Nucleus accumbens (tissue), 56 donors: ENCODE results near the gene CDC14A.

Experiments used
- DNase-seq, 56 donors: peaks; one replicate each; lab custom pipeline; 2025; lab: John Stamatoyannopoulos, UW

Gene CDC14A

DNA sequence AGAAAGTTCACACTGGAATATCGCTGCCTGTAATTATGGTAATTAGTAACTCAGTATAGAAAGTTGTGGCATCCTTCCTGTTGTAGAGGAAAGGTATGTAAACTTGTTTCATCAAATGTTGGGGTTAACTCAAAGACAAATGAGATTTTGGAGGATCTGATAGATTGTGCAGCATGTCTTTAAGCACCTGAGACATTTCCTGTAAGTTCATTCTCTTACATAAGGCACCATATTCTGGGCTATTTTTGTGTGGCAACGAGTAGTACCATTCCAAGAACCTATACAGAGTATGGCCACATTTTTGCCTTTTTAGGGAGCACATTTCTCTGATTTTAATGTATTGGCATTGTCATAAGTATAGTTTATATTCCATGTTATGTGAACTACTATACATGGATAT lies 88.8 kb downstream of the CDC14A start:
- DNase-seq = no peak

DNA sequence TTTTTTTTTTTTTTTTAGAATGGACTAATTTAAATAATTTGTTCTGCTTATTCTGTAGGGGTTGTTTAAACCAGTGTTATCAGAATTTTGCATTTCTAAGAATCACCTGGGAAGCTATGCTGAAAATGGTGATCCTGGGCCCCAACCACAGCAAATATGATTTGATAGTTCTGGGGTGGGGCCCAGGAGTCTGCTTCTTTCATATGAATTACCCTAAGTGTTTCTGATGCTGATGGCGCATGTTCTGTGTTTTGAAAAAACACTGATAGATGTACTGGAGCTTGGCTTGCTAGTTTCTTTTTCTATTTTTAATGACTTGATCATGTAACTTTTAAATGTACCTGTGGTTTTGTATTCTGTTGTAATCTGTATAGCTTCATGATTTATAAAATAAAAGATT lies 89.3 kb downstream of the CDC14A start:
- no peak for DNase-seq

DNA sequence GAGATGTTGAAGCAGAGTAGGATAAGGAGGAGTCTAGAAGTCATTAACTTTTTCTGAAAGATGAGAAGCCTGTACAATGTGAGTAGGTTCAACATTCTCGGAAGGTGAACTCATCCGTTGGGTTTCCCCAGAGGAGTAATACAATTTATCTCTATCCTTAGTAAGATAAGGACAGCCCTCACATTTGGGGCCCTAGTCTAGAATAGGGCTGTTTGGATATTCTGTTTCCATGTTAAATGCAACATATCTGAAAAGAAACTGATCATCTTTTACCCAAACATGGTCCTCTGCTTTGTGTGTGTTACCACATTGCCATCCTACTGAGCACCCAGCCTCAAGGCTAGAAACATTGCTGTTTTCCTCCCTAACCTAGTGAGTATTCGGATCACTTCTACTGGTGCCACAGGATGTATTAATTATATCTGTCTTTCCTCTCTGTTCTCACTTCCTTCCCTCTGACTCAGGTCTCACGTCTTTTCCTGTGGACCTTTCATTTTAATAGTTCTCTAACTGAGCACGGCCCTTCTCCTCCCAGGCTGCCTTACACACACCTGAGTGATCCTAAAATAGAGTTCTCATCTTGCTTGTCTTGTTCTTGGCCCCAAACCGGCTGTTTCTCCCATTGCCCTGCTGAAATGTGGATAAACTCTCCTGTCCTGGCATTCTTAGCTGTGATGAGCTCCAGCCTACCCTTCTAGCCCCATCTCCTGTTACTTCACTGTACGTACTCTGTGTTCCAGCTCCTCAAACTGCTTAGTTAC lies 91.7 kb downstream of the CDC14A start:
- DNase-seq = no peak

DNA sequence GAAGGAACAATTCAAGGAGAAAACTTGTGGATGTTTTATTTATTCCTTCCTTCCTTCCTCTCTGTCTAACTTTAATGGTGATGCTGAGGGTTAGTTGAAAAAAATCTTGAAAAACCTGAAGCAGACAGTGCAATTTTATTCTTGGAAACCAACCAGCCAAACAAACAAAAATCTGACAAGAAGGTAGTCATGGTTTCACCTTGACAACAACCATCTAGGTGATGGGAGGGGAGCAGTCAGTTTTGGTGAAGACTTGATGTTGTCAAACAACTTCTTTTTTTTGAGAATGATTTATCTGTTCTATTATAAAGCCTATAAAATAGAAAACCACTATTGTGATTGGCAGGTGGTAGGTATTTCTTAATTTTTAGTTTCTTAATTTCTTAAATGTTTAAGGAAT lies 93.3 kb downstream of the CDC14A start:
- no peak for DNase-seq

DNA sequence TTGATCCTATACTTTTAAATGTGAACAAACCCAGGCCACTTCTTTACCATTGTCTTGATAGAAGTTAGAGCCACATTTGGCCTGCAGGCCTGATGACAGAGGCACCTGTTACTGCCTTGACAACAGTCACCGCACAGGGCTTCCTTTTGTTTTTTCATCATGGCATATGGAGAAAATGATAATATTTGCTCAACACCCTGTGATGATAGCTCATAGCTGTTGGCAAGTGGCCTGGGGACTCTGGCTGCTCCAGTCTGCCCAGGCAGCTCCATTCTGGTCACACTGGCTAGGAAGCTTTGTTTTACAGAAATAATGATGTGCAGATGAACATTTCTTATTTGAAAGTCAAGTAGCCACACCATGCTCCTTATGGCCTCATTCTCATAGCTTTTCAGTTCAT lies 96.1 kb downstream of the CDC14A start:
- no peak for DNase-seq

DNA sequence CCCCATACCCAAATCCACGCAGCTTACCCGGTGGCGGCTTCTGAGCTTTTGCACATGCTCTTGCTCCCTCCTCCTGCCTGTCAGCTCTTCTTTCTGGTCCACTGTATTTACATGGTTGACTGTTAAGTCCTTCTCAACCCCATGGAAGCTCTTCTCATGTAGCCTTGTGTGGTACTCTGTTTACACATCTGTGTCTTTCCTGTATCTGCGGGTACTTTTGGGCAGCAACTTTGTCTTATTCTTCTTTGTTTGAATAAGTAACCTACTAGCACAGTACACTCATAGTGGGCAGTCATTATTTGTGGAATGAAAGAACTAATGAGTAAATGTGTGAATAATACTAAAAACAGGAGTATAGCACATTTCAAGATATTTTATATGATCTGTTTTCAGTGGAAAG lies 97.2 kb downstream of the CDC14A start:
- DNase-seq = no peak

DNA sequence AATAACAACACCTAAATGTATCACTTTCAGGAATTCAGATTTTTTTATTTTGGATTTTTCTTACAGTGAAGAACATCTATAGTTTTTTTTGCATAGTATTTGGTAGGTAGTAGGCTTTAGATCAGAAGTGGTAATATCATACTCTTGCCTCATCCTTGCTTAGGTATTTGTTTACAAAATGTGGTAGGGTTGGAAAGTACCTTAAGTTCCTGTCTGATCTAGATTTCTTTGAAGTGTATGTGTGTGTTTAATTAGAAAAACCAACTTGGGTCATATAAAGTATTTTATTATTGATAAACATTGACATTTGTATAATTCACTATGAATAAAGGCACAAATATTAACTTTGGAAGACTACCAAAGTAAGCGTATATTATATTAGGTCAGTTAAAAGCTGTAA lies 100.3 kb downstream of the CDC14A start:
- DNase-seq = no peak

DNA sequence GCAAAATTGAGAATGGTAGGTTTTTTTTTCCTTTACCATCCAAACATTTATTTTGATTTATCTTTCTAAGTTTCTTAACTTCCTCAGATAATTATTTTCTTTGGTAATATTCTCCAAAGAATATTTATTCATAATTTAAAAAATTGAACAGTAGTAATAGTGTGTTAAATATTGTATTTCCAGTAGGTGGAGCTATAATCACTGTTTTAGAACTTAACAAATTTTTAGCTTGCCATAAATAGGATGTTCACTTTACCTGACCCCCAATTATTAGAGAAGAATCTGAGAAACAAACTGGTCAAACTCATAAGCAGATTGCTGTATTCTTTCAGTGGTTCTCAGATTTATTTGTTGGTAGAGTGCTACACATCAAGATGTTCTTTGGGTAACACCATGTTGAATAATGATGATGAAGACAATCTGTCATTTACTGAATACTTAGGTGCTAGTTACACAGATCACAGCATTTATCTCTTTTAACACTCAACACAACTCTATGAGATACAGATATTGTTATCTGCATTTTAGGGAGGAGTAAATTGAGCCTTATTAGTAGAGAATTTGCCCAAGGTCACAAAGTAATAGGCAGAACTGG lies 103.3 kb downstream of the CDC14A start:
- DNase-seq = no peak

DNA sequence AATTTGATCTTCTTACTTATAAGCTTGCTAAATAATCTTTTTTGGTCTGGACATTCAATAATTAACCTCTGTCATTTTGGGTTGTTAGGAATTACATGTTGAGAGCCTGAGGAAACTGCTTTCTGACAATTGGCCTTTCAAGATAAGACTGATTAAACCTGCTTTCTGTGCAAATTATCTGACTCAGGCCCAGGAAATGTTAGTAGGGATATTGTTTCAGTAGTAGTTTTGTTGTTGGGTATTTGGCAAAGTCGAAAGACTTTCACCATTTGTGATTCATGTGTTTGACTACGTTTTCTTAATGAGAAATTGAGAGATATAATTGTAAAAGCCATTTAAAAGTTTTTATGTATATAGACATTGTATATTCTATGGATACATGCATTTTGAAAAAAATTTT lies 104.6 kb downstream of the CDC14A start:
- DNase-seq = no peak

DNA sequence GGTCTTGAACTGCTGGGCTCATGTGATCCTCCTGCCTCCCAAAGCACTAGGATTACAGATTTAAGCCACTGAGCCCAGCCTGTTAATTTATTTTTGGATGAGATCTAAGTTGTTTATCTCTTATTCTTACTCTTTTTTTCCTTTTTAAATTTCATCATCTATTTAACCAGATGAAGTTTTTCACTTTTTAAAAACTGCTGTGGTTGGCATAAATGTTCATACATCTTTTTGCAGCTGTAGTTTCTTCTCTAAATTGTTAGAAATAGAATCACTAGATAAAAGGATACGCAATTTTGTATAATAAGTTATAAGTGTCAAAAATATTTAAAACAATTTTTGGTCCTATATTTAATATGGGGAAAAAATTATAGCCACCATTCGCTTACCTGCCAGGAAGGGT lies 105.4 kb downstream of the CDC14A start:
- DNase-seq = no peak

DNA sequence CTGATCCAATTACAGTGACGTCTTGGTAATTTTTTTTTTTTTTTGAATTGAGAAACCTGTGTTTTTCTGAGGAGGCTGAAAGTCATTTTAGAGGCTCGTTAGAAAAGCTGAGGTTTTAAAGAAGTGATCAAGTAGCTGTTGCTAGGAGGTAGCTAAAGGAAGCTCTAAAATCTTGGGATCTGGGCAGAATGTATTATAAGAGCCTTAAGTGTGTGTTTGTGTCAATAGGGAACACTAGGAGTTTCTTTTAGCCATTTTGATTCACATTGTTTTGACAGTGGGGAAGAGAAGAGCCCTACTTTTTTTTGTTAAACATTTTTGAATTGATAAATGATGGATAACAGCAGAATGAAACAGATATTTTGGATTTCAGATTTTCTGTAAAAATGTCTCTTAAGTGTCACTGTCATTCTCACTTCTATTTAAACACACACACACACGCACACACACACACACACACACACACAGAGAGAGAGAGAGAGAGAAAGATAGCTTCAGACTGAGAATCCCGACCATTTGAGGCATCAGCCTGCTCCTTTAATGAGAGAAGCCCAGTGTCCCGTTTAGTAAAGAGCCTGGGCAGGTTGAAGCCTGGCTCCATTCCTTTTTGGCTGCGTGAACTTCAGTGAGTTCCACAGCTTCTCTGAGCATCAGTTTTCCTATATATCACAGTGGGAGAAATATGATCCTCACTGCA lies 106.5 kb downstream of the CDC14A start:
- no peak for DNase-seq

DNA sequence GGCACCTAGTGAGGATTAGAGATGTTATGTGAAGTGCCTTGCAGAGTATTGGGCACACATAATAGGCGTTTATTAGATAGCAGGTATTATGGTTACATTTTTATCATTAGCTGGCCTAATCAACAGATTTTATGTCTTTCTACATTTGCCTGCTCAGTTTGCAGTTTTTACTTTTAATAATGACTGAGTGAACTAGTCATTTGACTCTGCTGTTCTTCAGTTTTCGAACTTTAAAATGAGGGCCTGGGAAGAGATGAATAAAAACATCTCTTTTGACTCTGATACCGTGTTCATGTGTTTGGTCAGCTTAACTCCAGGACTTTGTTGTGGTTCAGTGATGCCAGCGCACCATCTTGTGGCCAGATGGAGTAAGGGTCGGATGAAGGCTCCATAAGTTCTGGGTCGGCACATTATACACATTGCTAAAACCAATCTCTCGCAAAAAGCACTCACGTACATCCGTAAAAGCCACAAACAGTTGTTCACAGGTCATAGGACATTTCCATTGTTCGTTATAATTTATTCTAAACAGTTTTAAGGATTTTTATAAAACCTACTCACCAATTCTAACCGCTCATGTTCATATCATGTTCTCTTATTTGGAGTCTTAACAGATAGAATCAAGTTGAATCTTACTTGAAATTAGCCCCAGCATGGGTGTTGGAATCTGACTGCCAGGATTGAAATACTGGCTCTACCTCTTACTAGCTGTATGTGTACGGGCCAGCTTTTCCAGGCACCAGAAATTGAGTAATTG lies 107.2 kb downstream of the CDC14A start:
- peak in 46 of 56 donors; percentile 2 to 83 (median 39) for DNase-seq

DNA sequence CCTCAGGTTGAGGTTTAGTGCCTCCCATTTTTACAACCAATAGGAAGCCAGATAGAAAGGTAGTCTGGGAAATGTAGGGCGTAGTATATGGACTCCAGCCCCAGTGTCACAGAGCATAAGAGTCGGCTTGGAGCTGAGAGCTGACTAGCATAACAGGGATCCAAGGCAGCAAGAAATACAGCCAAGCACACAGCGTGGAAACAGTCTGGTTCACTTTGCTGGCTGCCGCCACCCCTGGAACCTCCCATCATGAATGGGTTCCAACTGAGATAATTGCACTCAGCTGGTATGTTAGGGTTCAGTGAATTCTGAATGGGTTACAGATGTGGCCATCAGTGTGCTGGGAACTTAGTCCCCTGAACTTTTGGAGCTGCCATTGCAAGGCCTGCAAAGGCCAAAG lies 108.9 kb downstream of the CDC14A start:
- peak in 10 of 56 donors; percentile 2 to 18 (median 10) for DNase-seq

DNA sequence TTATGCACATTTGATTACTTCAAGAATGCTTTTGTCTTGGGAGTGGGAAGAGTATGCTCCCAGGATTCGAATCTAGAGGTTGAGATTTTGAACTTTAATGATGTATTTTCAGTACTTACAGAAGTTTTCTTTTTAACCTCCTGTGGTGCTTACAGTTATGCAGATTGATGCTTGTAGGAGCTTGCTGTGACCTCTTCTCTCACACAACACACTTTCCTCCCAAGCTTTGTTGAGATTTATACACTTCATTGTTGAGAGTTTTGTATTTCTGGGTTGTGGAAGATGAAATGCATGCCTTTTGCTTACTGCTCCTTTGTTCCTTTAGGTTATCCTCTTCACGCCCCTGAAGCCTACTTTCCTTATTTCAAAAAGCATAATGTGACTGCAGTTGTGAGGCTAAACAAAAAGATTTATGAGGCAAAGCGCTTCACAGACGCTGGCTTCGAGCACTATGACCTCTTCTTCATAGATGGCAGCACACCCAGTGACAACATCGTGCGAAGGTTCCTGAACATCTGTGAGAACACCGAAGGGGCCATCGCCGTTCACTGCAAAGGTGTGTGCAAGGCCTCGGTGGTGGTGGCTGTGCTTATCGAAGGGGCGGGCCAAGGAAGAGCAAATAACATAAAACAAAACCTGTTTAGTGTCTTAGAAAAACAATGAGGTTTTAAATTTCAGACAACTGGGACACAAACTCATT lies 110.2 kb downstream of the CDC14A start:
- no peak for DNase-seq

DNA sequence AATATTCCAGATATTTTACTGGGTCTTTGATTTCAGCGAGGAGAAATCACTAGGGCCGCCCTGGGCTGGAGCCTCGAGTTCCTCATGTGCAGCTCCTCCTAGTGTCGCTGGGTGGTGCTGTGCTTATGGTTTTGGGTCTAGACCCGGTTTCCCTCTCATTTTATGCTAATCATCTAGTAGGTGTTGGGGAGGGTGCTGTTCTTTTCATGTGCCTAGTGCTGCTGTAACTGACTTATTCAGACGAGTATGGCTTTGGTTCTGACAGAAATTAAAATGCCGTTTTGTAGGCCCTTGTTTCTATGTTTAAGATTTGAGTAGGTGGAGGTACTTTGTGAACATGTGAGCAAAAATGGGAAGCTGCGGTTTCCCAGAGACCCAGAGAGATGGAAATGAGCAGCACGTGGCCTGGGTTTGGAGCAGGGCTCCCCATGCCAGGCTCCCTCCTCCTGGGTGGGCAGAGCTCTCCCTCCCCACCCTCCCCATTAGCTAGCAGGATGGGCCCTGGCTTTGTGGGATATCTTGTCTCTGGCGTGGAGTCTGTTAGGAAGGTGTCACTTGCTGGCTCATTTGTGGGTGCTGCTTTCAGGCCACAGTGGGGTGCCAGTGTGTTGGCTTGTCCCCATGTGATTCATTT lies 111.6 kb downstream of the CDC14A start:
- DNase-seq = peak in 48 of 56 donors; percentile 3 to 85 (median 52)

DNA sequence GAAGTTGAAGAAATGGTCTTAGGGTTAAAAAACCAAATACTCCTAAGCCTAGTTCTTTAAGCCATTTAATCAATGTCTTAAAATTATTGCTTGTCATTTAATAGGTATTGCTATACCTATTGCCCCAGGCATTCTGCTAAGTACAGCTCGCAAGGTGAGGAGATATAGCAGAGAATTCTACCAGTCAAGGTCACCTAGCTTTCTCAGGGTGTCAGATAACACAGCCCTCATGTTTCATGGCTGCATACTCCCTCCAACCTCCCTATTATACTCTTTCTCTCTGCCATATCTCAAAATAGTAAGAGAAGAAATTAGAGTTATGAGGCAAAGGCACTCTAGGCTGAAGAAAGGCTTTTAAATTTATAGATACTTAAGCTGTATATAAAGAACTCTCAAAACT lies 117.3 kb downstream of the CDC14A start:
- DNase-seq = no peak

DNA sequence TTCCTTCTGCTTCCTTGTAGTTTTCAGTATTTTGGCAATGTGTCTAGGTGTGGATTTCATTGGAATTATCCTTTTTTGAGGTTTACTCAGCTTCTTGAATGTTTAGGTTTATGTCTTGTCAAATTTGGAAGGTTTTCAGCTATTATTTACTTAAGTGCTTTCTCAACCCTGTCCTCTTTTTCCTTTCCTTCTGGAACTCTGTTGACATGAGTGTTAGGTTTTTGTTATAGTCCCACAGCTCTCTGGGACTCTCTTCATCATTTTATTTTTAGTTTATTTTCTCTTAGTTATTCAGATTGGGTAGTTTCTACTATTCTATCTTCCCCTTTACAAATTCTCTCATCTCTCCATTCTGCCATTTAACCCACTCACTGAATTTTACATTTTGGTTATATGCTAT lies 122.5 kb downstream of the CDC14A start:
- DNase-seq = no peak

DNA sequence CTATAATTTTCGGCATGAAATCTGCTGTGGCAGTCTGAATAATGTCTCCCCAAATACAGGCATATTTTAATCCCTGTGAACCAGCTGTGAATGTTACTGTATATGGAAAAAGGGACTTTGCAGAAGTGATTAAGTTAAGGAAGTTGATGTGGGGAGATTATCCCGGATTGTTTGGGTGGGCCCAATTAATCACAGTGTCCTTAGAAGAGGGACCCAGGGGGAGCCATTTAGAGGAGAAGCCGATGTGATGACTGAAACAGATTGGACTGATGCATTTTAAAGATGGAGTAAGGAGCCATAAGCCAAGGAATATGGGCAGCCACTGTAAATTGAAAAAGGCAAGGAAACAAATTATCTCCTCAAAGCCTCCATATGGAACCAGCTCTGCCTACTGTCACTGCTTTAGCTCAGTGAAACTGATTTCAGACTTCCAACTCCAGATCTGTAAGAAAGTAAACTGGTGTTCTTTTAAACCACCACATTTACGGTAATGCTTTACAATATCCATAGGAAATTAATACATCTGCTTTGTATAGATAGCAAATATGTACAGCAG lies 124.5 kb downstream of the CDC14A start:
- DNase-seq = no peak

DNA sequence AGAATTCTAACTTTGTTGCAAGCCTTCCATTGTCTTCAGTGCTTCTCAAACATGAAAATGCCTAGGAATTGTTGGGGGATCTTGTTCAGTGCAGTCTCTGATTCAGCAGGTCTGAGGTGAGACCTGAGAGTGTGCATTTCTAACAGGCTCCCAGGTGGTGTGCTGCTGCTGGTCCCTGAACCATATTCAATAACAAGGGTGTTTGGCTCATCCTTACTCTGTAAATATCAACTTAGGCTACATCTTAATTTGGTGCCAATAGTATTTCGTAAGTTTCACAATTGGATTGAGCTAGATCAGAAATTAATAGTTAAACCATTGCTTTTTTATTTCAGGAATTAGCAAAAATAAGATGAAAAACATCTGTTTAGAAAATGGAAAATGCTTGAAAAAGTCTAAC lies 126.5 kb downstream of the CDC14A start:
- DNase-seq = no peak
